ENCODE results near the gene TNFAIP8L2.

TNFAIP8L2 gene

GRCh38 chr1:151189637-151190445 lies 33.4 kb downstream of the TNFAIP8L2 start, which contains the start of gene VPS72:
TSS of gene VPS72 (minus strand) at chr1:151190197. CDS start at chr1:151190121, 76 bp downstream.
- Histone ChIP-seq H3K4me3 (ENCODE audit: low read depth in 1 of 2, low read length in 2 of 2) (peak within 1 kb of the TSS; percentile 46 to 66), H3K4me1 (ENCODE audit: insufficient read depth, low read length) (peaks cover 28% of the 10 kb centered on the region), H3K79me2 (ENCODE audit: insufficient read depth, low read length) (peaks cover 39% of the 10 kb centered on the region), H3K27ac (ENCODE audit: low read length) (peak within 1 kb of the TSS; percentile 82), H3K27me3 (ENCODE audit: insufficient read depth, low read length, poor library complexity) (no peaks in the 10 kb centered on the region), H3K9ac (ENCODE audit: low read depth, low read length) (peak within 1 kb of the TSS; percentile 73), H3K4me2 (ENCODE audit: insufficient read depth, low read length) (peak within 1 kb of the TSS; percentile 63), H2AFZ (ENCODE audit: low read depth, low read length) (peak within 1 kb of the TSS; percentile 78), H3K9me3 (ENCODE audit: insufficient read depth, low read length, severe bottlenecking) (no peaks in the 10 kb centered on the region), H3K36me3 (ENCODE audit: insufficient read depth, low read length) (peaks cover 14% of the 10 kb centered on the region), H4K20me1 (ENCODE audit: insufficient read depth, low read length) (no peaks in the 10 kb centered on the region)
- peak; percentile 94 for DNase-seq
- peak; percentile 91 for ATAC-seq (ENCODE audit: insufficient read depth, low read depth)
- TF ChIP-seq EZH2 (IDR thresholded peaks at IDR 0.05; ENCODE audit: borderline replicate concordance, low read depth, low read length, severe bottlenecking) (no peak), CTCF (IDR thresholded peaks at IDR 0.05; ENCODE audit: borderline replicate concordance, extremely low read depth, low read length, poor library complexity, severe bottlenecking) (peak; percentile 19)

GRCh38 chr1:151192047-151192446 lies 35.6 kb downstream of the TNFAIP8L2 start:
- no peaks in the 10 kb centered on the region for H3K36me3 ChIP-seq (ENCODE audit: insufficient read depth, low read length)
- H3K9me3 ChIP-seq (ENCODE audit: insufficient read depth, low read length, severe bottlenecking): no peaks in the 10 kb centered on the region
- no peak overlapping the region for H3K4me2 ChIP-seq (ENCODE audit: insufficient read depth, low read length)
- H3K4me1 ChIP-seq (ENCODE audit: insufficient read depth, low read length): peaks cover 33% of the 10 kb centered on the region
- no peaks in the 10 kb centered on the region for H4K20me1 ChIP-seq (ENCODE audit: insufficient read depth, low read length)
- no peak overlapping the region for H2AFZ ChIP-seq (ENCODE audit: low read depth, low read length)
- H3K27me3 ChIP-seq (ENCODE audit: insufficient read depth, low read length, poor library complexity): no peaks in the 10 kb centered on the region
- no peak for ATAC-seq (ENCODE audit: insufficient read depth, low read depth)
- H3K27ac ChIP-seq (ENCODE audit: low read length): no peak overlapping the region
- peaks cover 29% of the 10 kb centered on the region for H3K79me2 ChIP-seq (ENCODE audit: insufficient read depth, low read length)
- TF ChIP-seq CTCF (IDR thresholded peaks at IDR 0.05; ENCODE audit: borderline replicate concordance, extremely low read depth, low read length, poor library complexity, severe bottlenecking) (no peak), EZH2 (IDR thresholded peaks at IDR 0.05; ENCODE audit: borderline replicate concordance, low read depth, low read length, severe bottlenecking) (no peak)
- H3K4me3 ChIP-seq (ENCODE audit: low read depth in 1 of 2, low read length in 2 of 2): no peak overlapping the region
- H3K9ac ChIP-seq (ENCODE audit: low read depth, low read length): no peak overlapping the region
- no peak for DNase-seq

- no peak overlapping the region for H3K9ac ChIP-seq (ENCODE audit: low read depth, low read length)
- H3K27me3 ChIP-seq (ENCODE audit: insufficient read depth, low read length, poor library complexity): no peaks in the 10 kb centered on the region
- ATAC-seq (ENCODE audit: insufficient read depth, low read depth) (no peak), DNase-seq (no peak)
- peaks cover 32% of the 10 kb centered on the region for H3K4me1 ChIP-seq (ENCODE audit: insufficient read depth, low read length)
- H3K4me2 ChIP-seq (ENCODE audit: insufficient read depth, low read length): no peak overlapping the region
- H3K27ac ChIP-seq (ENCODE audit: low read length): no peak overlapping the region
- peaks cover 16% of the 10 kb centered on the region for H3K79me2 ChIP-seq (ENCODE audit: insufficient read depth, low read length)
- no peaks in the 10 kb centered on the region for H3K9me3 ChIP-seq (ENCODE audit: insufficient read depth, low read length, severe bottlenecking)
- H3K4me3 ChIP-seq (ENCODE audit: low read depth in 1 of 2, low read length in 2 of 2): no peak overlapping the region
- no peaks in the 10 kb centered on the region for H3K36me3 ChIP-seq (ENCODE audit: insufficient read depth, low read length)
- no peaks in the 10 kb centered on the region for H4K20me1 ChIP-seq (ENCODE audit: insufficient read depth, low read length)
- no peak for TF ChIP-seq EZH2 (IDR thresholded peaks at IDR 0.05; ENCODE audit: borderline replicate concordance, low read depth, low read length, severe bottlenecking)
- no peak for TF ChIP-seq CTCF (IDR thresholded peaks at IDR 0.05; ENCODE audit: borderline replicate concordance, extremely low read depth, low read length, poor library complexity, severe bottlenecking)
- H2AFZ ChIP-seq (ENCODE audit: low read depth, low read length): no peak overlapping the region
These were observed 36.9 kb downstream of the TNFAIP8L2 start for GRCh38 chr1:151193304-151193703.

Data from DND-41 (cell line).